PC-3 (cell line): ENCODE results near the gene BLTP3B.
A peak's percentile ranks its signal among the peaks of the same experiment; 100 is the strongest.

Experiments used
- CTCF ChIP-seq: fragments of 300-600 bp; sonication (generic); conservative IDR thresholded peaks from 2 replicates; pipeline ENCODE4 v1.5.1; 2017; ENCODE audit warnings: antibody characterized with exemption, low read depth, mild to moderate bottlenecking, low read length
- EZH2 ChIP-seq: fragments of 300-600 bp; sonication (generic); IDR thresholded peaks from one replicate; pipeline ENCODE4 v1.6.1; 2017; ENCODE audit warnings: antibody characterized with exemption, mild to moderate bottlenecking, low read length; ENCODE audit not compliant: unreplicated experiment

- TF ChIP-seq CTCF (peak; percentile 61), EZH2 (no peak)
These were observed 14.2 kb downstream of the BLTP3B start for GRCh38 chr12:100128512-100128908.
